ENCODE data around the gene RPAP3. TPM values are rescaled to one million over a fixed set of nuclear protein-coding genes. Genes with fewer than 3 reads are reported as not detected.
A peak's percentile ranks its signal among the peaks of the same experiment; 100 is the strongest.

Gene RPAP3
- total and polyA plus RNA-seq, 2 experiments from 2014 or later = 31.4 to 69.9 TPM

GRCh38 chr12:47753021-47754001 is 47.5 kb upstream of the RPAP3 start (continued):
- TF ChIP-seq ZNF462 (CRISPR knock-in tag; IDR thresholded peaks at IDR 0.05) (no peak), POLR2AphosphoS5 (IDR thresholded peaks at IDR 0.05; ENCODE audit: low read depth) (no peak), ZNF114 (CRISPR knock-in tag; IDR thresholded peaks at IDR 0.05) (no peak), ETS1 (IDR thresholded peaks at IDR 0.05) (no peak), NANOG (IDR thresholded peaks at IDR 0.05; ENCODE audit: borderline replicate concordance) (no peak), JUNB (IDR thresholded peaks at IDR 0.05; ENCODE audit: unreplicated experiment) (no peak)

GRCh38 chr12:47752552-47752951 is 46.7 kb upstream of the RPAP3 start:
- Mint-ChIP-seq H3K36me3 (ENCODE audit: low read depth) (peaks cover 4% of the 10 kb centered on the region; the same call in 1 of the 3 replicates), H3K9me3 (no peaks in the 10 kb centered on the region), H3K4me1 (peaks cover 52% of the 10 kb centered on the region), H3K4me3 (no peak overlapping the region), H3K27me3 (ENCODE audit: insufficient read depth, low read depth, poor library complexity) (peaks cover 7% of the 10 kb centered on the region), H3K27ac (peak overlapping the region; percentile 34)
- H4K20me1 ChIP-seq (replicated peaks; ENCODE audit: insufficient read depth) = no peaks in the 10 kb centered on the region
- no peaks in the 10 kb centered on the region for H3K27me3 ChIP-seq (ENCODE audit: insufficient read depth)
- H3K79me2 ChIP-seq (replicated peaks; ENCODE audit: insufficient read depth) = no peaks in the 10 kb centered on the region
- H3K4me3 ChIP-seq = no peak overlapping the region
- DNase-seq (ENCODE audit: low spot score) (no peak), ATAC-seq (no peak)
- H3K4me2 ChIP-seq = peak overlapping the region; percentile 73; the same call in 1 of the 2 replicates
- H3K36me3 ChIP-seq (ENCODE audit: insufficient read depth) = no peaks in the 10 kb centered on the region
- H2AFZ ChIP-seq = no peak overlapping the region
- no peaks in the 10 kb centered on the region for H3F3A ChIP-seq (replicated peaks; ENCODE audit: low read depth)
- no peaks in the 10 kb centered on the region for H3K9me2 ChIP-seq (ENCODE audit: insufficient read depth)
- peak overlapping the region; percentile 76; the same call in 1 of the 2 replicates for H3K27ac ChIP-seq (ENCODE audit: low read depth)
- peaks cover 19% of the 10 kb centered on the region for H3K4me1 ChIP-seq (ENCODE audit: insufficient read depth)
- no peak for TF ChIP-seq ZNF462 (CRISPR knock-in tag; IDR thresholded peaks at IDR 0.05)
- no peak for TF ChIP-seq EZH2phosphoT487 (IDR thresholded peaks at IDR 0.05; ENCODE audit: unreplicated experiment)

Measured in GM23338 (cell line).